ENCODE data around the gene RPUSD1. TPM values are rescaled to one million over a fixed set of nuclear protein-coding genes. Genes with fewer than 3 reads are reported as not detected.

The RPUSD1 gene
- total and polyA plus RNA-seq, 2 donors (not counting 3 experiments of a cell fraction or from before 2014, with no cell fraction given): 46.2 to 55.8 TPM

DNA sequence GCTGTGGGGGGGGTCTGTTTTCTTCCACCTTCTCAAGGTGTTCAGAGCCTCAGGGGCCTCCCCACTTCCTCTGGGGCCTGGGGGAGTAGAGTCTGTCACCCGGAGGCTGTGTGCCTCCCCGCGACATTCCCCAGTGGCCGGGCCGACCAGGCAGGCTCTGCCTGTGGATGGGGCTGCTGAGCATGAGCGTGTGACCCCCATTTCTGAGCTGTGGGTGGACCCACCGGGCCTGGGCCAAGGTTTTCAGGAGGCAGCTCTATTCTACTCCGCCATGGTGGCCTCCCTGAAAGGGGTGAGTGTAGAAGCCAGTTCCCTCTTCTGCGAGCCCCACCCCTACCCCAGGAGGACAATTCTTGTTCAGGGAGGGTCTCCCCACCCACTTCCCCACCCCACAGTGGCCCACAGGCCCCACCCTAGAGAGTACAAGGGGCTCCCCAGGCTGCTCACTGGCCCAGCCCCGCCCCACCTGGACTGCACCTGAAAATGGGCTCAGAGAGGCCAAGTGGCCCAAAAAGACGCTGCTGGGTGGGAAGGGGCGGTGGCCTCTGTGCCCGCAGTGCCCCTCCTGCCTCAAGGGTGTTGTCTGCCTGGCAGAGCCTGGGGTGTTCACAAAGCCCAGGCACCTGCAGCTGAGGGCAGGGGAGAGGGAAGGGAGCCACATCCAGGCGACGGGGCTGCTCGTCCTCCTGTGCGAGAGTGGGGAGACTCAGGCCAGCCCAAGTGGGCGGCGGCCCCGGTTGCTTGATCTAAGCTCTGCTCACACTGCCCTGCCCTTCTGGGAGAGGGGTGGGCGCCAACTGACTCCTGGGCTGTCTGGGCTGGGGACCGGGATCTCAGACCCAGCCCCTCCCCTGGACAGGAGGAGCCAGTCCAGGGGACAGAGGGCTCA lies 26.3 kb downstream of the RPUSD1 start:
- dilution Hi-C loops (cut with MboI; ENCODE audit: extremely low pct_ligation_motif_present, low sequenced_read_pairs): no loop called here
- H4K20me1 ChIP-seq (replicated peaks; ENCODE audit: control insufficient read depth, extremely low read depth, insufficient read depth, low read length): no peaks in the 10 kb centered on the region
- TF ChIP-seq, protein P1, sequence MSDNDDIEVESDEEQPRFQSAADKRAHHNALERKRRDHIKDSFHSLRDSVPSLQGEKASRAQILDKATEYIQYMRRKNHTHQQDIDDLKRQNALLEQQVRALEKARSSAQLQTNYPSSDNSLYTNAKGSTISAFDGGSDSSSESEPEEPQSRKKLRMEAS (IDR thresholded peaks at IDR 0.05; ENCODE audit: insufficient read depth, insufficient read length): no peak
- TF ChIP-seq, protein P2, sequence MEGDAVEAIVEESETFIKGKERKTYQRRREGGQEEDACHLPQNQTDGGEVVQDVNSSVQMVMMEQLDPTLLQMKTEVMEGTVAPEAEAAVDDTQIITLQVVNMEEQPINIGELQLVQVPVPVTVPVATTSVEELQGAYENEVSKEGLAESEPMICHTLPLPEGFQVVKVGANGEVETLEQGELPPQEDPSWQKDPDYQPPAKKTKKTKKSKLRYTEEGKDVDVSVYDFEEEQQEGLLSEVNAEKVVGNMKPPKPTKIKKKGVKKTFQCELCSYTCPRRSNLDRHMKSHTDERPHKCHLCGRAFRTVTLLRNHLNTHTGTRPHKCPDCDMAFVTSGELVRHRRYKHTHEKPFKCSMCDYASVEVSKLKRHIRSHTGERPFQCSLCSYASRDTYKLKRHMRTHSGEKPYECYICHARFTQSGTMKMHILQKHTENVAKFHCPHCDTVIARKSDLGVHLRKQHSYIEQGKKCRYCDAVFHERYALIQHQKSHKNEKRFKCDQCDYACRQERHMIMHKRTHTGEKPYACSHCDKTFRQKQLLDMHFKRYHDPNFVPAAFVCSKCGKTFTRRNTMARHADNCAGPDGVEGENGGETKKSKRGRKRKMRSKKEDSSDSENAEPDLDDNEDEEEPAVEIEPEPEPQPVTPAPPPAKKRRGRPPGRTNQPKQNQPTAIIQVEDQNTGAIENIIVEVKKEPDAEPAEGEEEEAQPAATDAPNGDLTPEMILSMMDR (IDR thresholded peaks at IDR 0.05; ENCODE audit: extremely low read depth in 1 of 2, insufficient read depth in 1 of 2, low read depth in 1 of 2, low read length in 2 of 2): no peak
- TF ChIP-seq GATA2 (IDR thresholded peaks at IDR 0.05; ENCODE audit: insufficient read depth, insufficient read length, low read depth, low read length) (no peak), JUN (IDR thresholded peaks at IDR 0.05; ENCODE audit: borderline replicate concordance, insufficient read depth, insufficient read length, low read depth) (no peak), EZH2 (IDR thresholded peaks at IDR 0.05; ENCODE audit: borderline replicate concordance, low read depth, low read length, severe bottlenecking) (no peak), MYC (IDR thresholded peaks at IDR 0.05; ENCODE audit: low read depth, low read length) (no peak), POLR2AphosphoS5 (IDR thresholded peaks at IDR 0.05; ENCODE audit: insufficient read depth, low read depth, low read length) (no peak), POLR2A (IDR thresholded peaks at IDR 0.05; ENCODE audit: low read depth, low read length) (no peak), FOS (IDR thresholded peaks at IDR 0.05; ENCODE audit: borderline replicate concordance, insufficient read depth, low read length) (no peak)
- H3K9me1 ChIP-seq (replicated peaks; ENCODE audit: control insufficient read depth, extremely low read depth, insufficient read depth, low read length): no peaks in the 10 kb centered on the region
- ChIA-PET CTCF (interaction anchor here (1.3 kb wide), 1 partner anchor 29 kb away, joined by 3 read pairs; no protein-coding TSS in a partner anchor), POLR2A (no interaction called here)
- H3K4me3 ChIP-seq (replicated peaks in 1 of 3; ENCODE audit: insufficient read depth in 1 of 3, low read depth in 1 of 3, low read length in 3 of 3): no peak overlapping the region
- H3K79me2 ChIP-seq (ENCODE audit: control insufficient read depth, insufficient read depth, low read length): no peaks in the 10 kb centered on the region
- FAIRE-seq: no peak
- no peak overlapping the region for H3K27ac ChIP-seq (ENCODE audit: insufficient read depth, low read depth, low read length)
- H3K9me3 ChIP-seq (replicated peaks; ENCODE audit: control insufficient read depth, insufficient read depth, low read length): no peaks in the 10 kb centered on the region
- no peaks in the 10 kb centered on the region for H3K27me3 ChIP-seq (ENCODE audit: control insufficient read depth in 2 of 2, insufficient read depth in 2 of 2, low read length in 2 of 2)
- no TSS peak for BruUV-seq (replicated peaks)
- no peaks in the 10 kb centered on the region for H3K4me1 ChIP-seq (ENCODE audit: control insufficient read depth, extremely low read depth, insufficient read depth, low read length)
- no peak for DNase-seq (ENCODE audit: low read depth, low spot score)
- H3K9ac ChIP-seq (replicated peaks; ENCODE audit: extremely low read depth, insufficient read depth, low read length): no peak overlapping the region
- intact Hi-C loops (cut with micrococcal nuclease): no loop called here
- no peaks in the 10 kb centered on the region for H3K36me3 ChIP-seq (ENCODE audit: control insufficient read depth in 2 of 2, extremely low read depth in 1 of 2, insufficient read depth in 2 of 2, low read length in 2 of 2)
- no peak overlapping the region for H2AFZ ChIP-seq (ENCODE audit: low read depth, low read length)
- H3K4me2 ChIP-seq (ENCODE audit: insufficient read depth, low read length): no peak overlapping the region
